ENCODE measurements around the gene LGALS7B.

LGALS7B gene

GRCh38 chr19:38837656-38838121, 48.7 kb downstream of the LGALS7B start:
- DNase-seq (ENCODE audit: low spot score in 2 of 2), result no peak
- Mint-ChIP-seq H3K4me1 (peaks cover 38% of the 10 kb centered on the region), H3K36me3 (peaks cover 82% of the 10 kb centered on the region), H3K9me3 (no peaks in the 10 kb centered on the region), H3K4me3 (no peak overlapping the region), H3K27ac (peak overlapping the region; percentile 92)
- ATAC-seq, result no peak

DNA sequence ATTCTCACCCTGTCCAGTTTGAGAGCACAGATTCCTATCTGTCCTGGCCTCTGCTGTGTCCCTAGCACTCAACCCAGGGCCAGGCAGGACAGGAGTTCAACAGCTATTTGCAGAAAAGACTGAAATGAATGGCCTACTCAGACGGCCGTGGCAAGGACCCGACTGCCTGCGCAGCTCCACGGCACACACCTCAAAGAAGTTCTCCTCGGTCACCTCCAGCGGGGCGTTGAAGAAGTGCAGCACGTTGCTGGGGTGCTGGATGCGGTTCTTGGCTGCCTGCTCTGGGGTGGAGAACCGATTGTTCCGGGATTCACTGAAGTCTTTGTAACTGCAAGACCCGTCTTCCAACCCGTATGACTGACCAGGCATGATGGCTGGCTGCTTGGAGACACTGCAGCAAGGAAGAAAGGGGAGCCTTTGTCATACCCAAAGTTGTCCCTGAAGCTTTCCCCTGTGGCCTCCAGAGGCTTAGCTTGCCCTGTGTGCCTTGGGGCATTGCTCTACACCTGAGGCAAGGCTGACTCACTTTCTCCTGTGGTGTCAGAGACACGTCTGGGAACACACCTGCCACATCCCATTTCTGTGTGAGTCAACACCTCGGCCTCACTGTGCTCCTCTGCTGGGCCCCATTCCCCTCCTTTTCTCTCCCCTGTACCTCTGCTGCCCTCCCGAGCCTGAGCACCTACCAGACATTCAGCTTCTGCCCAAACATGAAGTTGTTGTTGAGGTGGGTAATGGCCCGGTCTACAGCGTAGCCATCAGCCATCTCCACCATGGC, 49.4 kb downstream of the LGALS7B start:
- H3K4me3 Mint-ChIP-seq, result peak overlapping the region; percentile 44
- no peaks in the 10 kb centered on the region for H3K9me3 Mint-ChIP-seq
- H3K4me1 Mint-ChIP-seq, result peaks cover 45% of the 10 kb centered on the region
- peaks cover 89% of the 10 kb centered on the region for H3K36me3 Mint-ChIP-seq
- H3K27ac Mint-ChIP-seq, result peak overlapping the region; percentile 92
- no peak for DNase-seq (ENCODE audit: low spot score in 2 of 2)
- peak; percentile 64 for ATAC-seq

GRCh38 chr19:38838986-38839761, 50.2 kb downstream of the LGALS7B start:
- Mint-ChIP-seq H3K4me1 (peaks cover 53% of the 10 kb centered on the region), H3K9me3 (no peaks in the 10 kb centered on the region), H3K4me3 (peak overlapping the region; percentile 44), H3K36me3 (peaks cover 97% of the 10 kb centered on the region), H3K27ac (peak overlapping the region; percentile 92)
- ATAC-seq, result no peak
- no peak for DNase-seq (ENCODE audit: low spot score in 2 of 2)

DNA sequence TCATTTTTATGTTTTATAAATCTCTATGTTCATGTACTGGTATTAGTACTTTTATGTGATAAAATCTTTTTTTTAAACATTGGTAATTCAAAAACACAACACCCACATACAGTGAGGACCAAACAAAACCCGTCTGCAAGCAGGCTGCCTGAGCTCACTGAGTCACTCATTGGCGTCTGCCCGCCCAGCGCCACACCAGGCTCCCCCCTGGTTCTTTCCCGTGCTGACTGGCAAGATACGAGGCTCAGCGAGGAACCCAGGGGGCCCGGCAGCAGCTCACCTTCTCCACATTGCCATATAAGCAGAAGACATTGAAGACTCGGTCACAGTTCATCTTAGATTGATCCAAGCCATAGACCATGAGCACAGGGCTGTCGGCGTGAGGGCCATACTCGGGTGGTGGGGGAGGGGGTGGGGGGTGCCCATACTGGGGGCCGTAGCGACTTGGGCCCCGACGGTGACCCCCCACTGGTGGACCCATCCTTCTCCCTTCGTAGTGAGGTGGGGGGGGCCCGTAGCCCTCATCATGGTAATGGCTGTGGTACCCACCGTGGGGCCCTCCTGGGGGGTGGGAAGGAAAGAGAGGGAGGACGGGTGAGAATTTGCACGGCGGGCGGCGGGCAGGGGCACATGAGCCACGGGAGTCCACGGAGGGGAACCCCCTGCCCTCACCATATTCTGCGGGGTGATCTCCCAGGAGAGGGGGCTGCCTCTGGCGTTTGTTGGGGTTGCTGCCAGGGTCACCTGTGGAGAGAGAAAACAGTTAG, 51.0 kb downstream of the LGALS7B start:
- Mint-ChIP-seq H3K4me1 (peaks cover 59% of the 10 kb centered on the region), H3K36me3 (peaks cover 100% of the 10 kb centered on the region), H3K9me3 (no peaks in the 10 kb centered on the region), H3K27ac (peak overlapping the region; percentile 92), H3K4me3 (peak overlapping the region; percentile 44)
- no peak for DNase-seq (ENCODE audit: low spot score in 2 of 2)
- ATAC-seq, result no peak

GRCh38 chr19:38840583-38840968, 51.6 kb downstream of the LGALS7B start:
- DNase-seq (ENCODE audit: low spot score in 2 of 2) (no peak), ATAC-seq (no peak)
- peak overlapping the region; percentile 90 for H3K27ac Mint-ChIP-seq
- peaks cover 65% of the 10 kb centered on the region for H3K4me1 Mint-ChIP-seq
- H3K4me3 Mint-ChIP-seq, result peak overlapping the region; percentile 8
- H3K36me3 Mint-ChIP-seq, result peaks cover 100% of the 10 kb centered on the region
- H3K9me3 Mint-ChIP-seq, result no peaks in the 10 kb centered on the region
